A549 (cell line): ENCODE data around the gene NACA. TPM values are rescaled to one million over a fixed set of nuclear protein-coding genes. Genes with fewer than 3 reads are reported as not detected.

ENCODE experiments used
- ATOH8 ChIP-seq: fragments of 250-450 bp; sonication (Bioruptor Pico); IDR thresholded peaks from 2 replicates; pipeline ENCODE4 v1.5.0; 2020; ENCODE audit warnings: low read depth, mild to moderate bottlenecking, moderate library complexity
- BCL3 ChIP-seq: fragments of >200 bp; sonication (Bioruptor Twin); formaldehyde crosslinking; IDR thresholded peaks from 3 replicates; pipeline ENCODE4 v1.6.1; 2016
- BHLHE40 ChIP-seq: IDR thresholded peaks from 2 replicates; pipeline ENCODE4 v1.6.1; 2012; ENCODE audit warnings: low read depth, low read length, inconsistent platforms
- CBX2 ChIP-seq: fragments of 200-600 bp; sonication (generic); IDR thresholded peaks from 2 replicates; pipeline ENCODE4 v1.6.1; 2016; ENCODE audit warnings: low read depth, mild to moderate bottlenecking, borderline replicate concordance
- CBX8 ChIP-seq: fragments of 200-600 bp; sonication (generic); IDR thresholded peaks from 2 replicates; pipeline ENCODE4 v1.6.1; 2016
- CHD2 ChIP-seq: fragments of 150-350 bp; IDR thresholded peaks from 2 replicates; pipeline ENCODE4 v1.6.1; 2014; ENCODE audit warnings: low read length; ENCODE audit not compliant: partially characterized antibody
- CTCF ChIP-seq: fragments of >200 bp; sonication (Bioruptor Twin); formaldehyde crosslinking; IDR thresholded peaks from 3 replicates; pipeline ENCODE4 v1.5.1; 2016
- E2F6 ChIP-seq: IDR thresholded peaks from 2 replicates; pipeline ENCODE4 v1.6.1; 2012; ENCODE audit warnings: low read depth, borderline replicate concordance
- ELK1 ChIP-seq: fragments of 150-350 bp; IDR thresholded peaks from 2 replicates; pipeline ENCODE4 v1.6.1; 2014; ENCODE audit warnings: low read depth, mild to moderate bottlenecking, low read length
- FOSB ChIP-seq: fragments of 250-450 bp; sonication (Bioruptor Pico); IDR thresholded peaks from 2 replicates; pipeline ENCODE4 v1.5.0; 2020; ENCODE audit warnings: mild to moderate bottlenecking, moderate library complexity
- GATA3 ChIP-seq: IDR thresholded peaks from 2 replicates; pipeline ENCODE4 v1.6.1; 2012; ENCODE audit warnings: borderline replicate concordance
- HES2 ChIP-seq: fragments of >200 bp; sonication (Bioruptor Twin); formaldehyde crosslinking; IDR thresholded peaks from 2 replicates; pipeline ENCODE4 v1.6.1; 2016
- HEYL ChIP-seq: fragments of 250-450 bp; sonication (Bioruptor Pico); IDR thresholded peaks from 2 replicates; pipeline ENCODE4 v1.8.0; 2021; ENCODE audit warnings: mild to moderate bottlenecking, moderate library complexity
- HOXB13 ChIP-seq: fragments of 250-450 bp; sonication (Bioruptor Pico); IDR thresholded peaks from 2 replicates; pipeline ENCODE4 v1.5.0; 2020; ENCODE audit warnings: low read depth, mild to moderate bottlenecking, moderate library complexity
- MAFK ChIP-seq: fragments of 450-650 bp; IDR thresholded peaks from 2 replicates; pipeline ENCODE4 v1.6.1; 2014; ENCODE audit not compliant: partially characterized antibody
- MAX ChIP-seq: IDR thresholded peaks from 2 replicates; pipeline ENCODE4 v1.6.1; 2012
- NFE2L2 ChIP-seq: fragments of 150-350 bp; conservative IDR thresholded peaks from 2 replicates; pipeline ENCODE4 v1.6.1; 2014; ENCODE audit warnings: low read length
- NPAS2 ChIP-seq: fragments of 250-450 bp; sonication (Bioruptor Pico); IDR thresholded peaks from 2 replicates; pipeline ENCODE4 v1.8.0; 2022; ENCODE audit warnings: mild to moderate bottlenecking, moderate library complexity, borderline replicate concordance
- PHF8 ChIP-seq: fragments of 200-600 bp; sonication (generic); IDR thresholded peaks from 2 replicates; pipeline ENCODE4 v1.6.1; 2016; ENCODE audit warnings: low read depth, mild to moderate bottlenecking, antibody characterized with exemption, moderate library complexity, borderline replicate concordance
- POLR2A ChIP-seq: IDR thresholded peaks from 2 replicates; pipeline ENCODE4 v1.6.1; 2012; ENCODE audit warnings: mild to moderate bottlenecking, low read length
- POLR2AphosphoS2 ChIP-seq: conservative IDR thresholded peaks from 2 replicates; pipeline ENCODE4 v1.6.1; 2012; ENCODE audit warnings: low read length, improper control_type of control experiment, inconsistent platforms
- RAD21 ChIP-seq, 2 experiments: fragments of >200 bp in 1 of 2; sonication (Bioruptor Twin) in 1 of 2; formaldehyde crosslinking in 1 of 2; IDR thresholded peaks in 1 of 2; conservative IDR thresholded peaks in 1 of 2; 2 replicates in 1 of 2; 3 replicates in 1 of 2; pipeline ENCODE4 v1.6.1; 2012 to 2018; ENCODE audit warnings: inconsistent platforms in 1 of 2
- RCOR1 ChIP-seq: fragments of 150-350 bp; IDR thresholded peaks from 2 replicates; pipeline ENCODE4 v1.6.1; 2014; ENCODE audit warnings: antibody characterized with exemption, low read length, low read depth
- REST ChIP-seq: fragments of 200-600 bp; sonication (generic); IDR thresholded peaks from 2 replicates; pipeline ENCODE4 v1.6.1; 2016; ENCODE audit warnings: antibody characterized with exemption, mild to moderate bottlenecking, moderate library complexity
- SREBF2 ChIP-seq: fragments of 450-650 bp; IDR thresholded peaks from 2 replicates; pipeline ENCODE4 v1.6.1; 2014; ENCODE audit warnings: mild to moderate bottlenecking, moderate library complexity
- TFCP2L1 ChIP-seq: fragments of 250-450 bp; sonication (Bioruptor Pico); IDR thresholded peaks from 2 replicates; pipeline ENCODE4 v1.5.0; 2021; ENCODE audit warnings: mild to moderate bottlenecking
- TP53 ChIP-seq: fragments of 250-450 bp; sonication (Bioruptor Pico); IDR thresholded peaks from 2 replicates; pipeline ENCODE4 v1.5.0; 2021; ENCODE audit warnings: mild to moderate bottlenecking, moderate library complexity
- USF2 ChIP-seq: fragments of 450-650 bp; IDR thresholded peaks from 2 replicates; pipeline ENCODE4 v1.6.1; 2014; ENCODE audit warnings: antibody characterized with exemption
- ZC3H11A ChIP-seq: fragments of 450-650 bp; IDR thresholded peaks from 2 replicates; pipeline ENCODE4 v1.6.1; 2014; ENCODE audit warnings: antibody characterized with exemption, mild to moderate bottlenecking
- ZNF302 ChIP-seq: fragments of 250-450 bp; sonication (Bioruptor Pico); IDR thresholded peaks from 2 replicates; pipeline ENCODE4 v1.9.0; 2021; ENCODE audit warnings: inconsistent platforms, mild to moderate bottlenecking, moderate library complexity
- ZSCAN20 ChIP-seq: fragments of 250-450 bp; sonication (Bioruptor Pico); IDR thresholded peaks from 2 replicates; pipeline ENCODE4 v1.8.0; 2022; ENCODE audit warnings: mild to moderate bottlenecking, moderate library complexity
- polyA plus RNA-seq, 4 experiments: library from polyadenylated mRNA; depleted of rRNA in 3 of 4; stranded (reverse); fragments of >200 nt; fragmentation: RNase III in 1 of 4; extraction: RNeasy Plus Mini Kit Qiagen cat#74134 plus additional on column Dnase treatment in 1 of 4; gene quantifications; 2 replicates in 3 of 4; 3 replicates in 1 of 4; pipeline ENCODE4 v1.2.3, GENCODE V29; 2011 to 2017

NACA gene
- polyA plus RNA-seq, 2 of the 4 experiments (the other 2 are of a cell fraction): 1,560 to 2,331 TPM

GRCh38 chr12:56687223-56688128 lies 37.6 kb downstream of the NACA start (continued):
- TF ChIP-seq ELK1: no peak
- TF ChIP-seq CBX2: no peak
- no peak for TF ChIP-seq ZNF302 (CRISPR knock-in tag)
- no peak for TF ChIP-seq GATA3
- no peak for TF ChIP-seq ZC3H11A
- no peak for TF ChIP-seq POLR2AphosphoS2
- TF ChIP-seq NFE2L2: no peak
- no peak for TF ChIP-seq E2F6
- no peak for TF ChIP-seq CTCF
- no peak for TF ChIP-seq BCL3
- no peak for TF ChIP-seq HES2
- no peak for TF ChIP-seq NPAS2 (CRISPR knock-in tag)
- TF ChIP-seq CHD2: no peak
- peak; percentile 74 for TF ChIP-seq PHF8
- no peak for TF ChIP-seq FOSB (CRISPR knock-in tag)
- no peak for TF ChIP-seq HEYL (CRISPR knock-in tag)
- TF ChIP-seq RAD21 (conservative IDR thresholded peaks at IDR 0.05 in 1 of 2, IDR thresholded peaks at IDR 0.05 in 1 of 2): no peak
- TF ChIP-seq ZSCAN20 (CRISPR knock-in tag): no peak
- TF ChIP-seq RCOR1: no peak
- TF ChIP-seq POLR2A: no peak; the same call in 1 of the 2 replicates
- TF ChIP-seq HOXB13: no peak
- TF ChIP-seq TFCP2L1 (CRISPR knock-in tag): 0 out of 2 replicates have a peak, but pooled peaks have one; percentile 7
- TF ChIP-seq REST: no peak
- peak; percentile 25; the same call in 1 of the 2 replicates for TF ChIP-seq BHLHE40
- no peak for TF ChIP-seq ATOH8 (CRISPR knock-in tag)
- TF ChIP-seq MAFK: no peak
- TF ChIP-seq TP53 (CRISPR knock-in tag): no peak
- TF ChIP-seq USF2: no peak
- TF ChIP-seq SREBF2: no peak
- no peak for TF ChIP-seq CBX8
- TF ChIP-seq MAX: 0 out of 2 replicates have a peak, but pooled peaks have one; percentile 9
